Fibroblast of gingiva (primary cell): ENCODE results near the gene FAM168A.

Experiments used
- DNase-seq: peaks from one replicate; pipeline ENCODE4 v3.0.0-alpha.2; 2011; ENCODE audit warnings: low read depth

FAM168A gene

GRCh38 chr11:73555615-73556014, 42.3 kb downstream of the FAM168A start:
- no peak for DNase-seq

DNA sequence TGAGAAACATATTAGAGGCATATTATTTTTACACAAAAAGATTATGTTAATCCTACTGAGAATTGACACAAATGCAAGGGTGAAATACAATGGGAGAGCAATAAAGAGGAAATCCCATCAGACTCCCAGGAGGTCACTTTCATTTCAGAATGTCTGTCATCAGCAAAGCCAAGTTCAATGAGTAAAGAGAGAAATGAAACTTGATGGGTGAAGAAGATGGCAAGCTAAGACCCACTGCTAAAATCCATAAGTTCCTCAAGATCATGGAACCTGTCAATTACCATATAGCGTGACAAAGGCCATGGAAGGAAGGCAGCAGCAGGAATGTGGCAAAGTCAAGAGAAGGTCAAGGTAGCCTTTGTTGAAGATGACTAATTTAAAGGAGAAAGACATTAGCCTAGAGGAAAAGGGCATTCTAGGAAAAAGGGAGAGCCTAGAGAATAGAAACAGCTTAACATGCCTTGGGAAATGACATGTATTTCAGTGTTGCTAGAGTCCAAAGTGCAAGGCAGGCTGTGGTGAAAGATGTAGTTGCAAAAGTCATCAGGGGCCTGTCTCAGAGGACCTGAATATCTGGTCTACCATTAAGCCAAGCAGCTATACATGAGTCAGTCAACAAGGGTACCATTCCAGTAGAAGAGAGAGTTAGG, 43.1 kb downstream of the FAM168A start:
- no peak for DNase-seq

DNA sequence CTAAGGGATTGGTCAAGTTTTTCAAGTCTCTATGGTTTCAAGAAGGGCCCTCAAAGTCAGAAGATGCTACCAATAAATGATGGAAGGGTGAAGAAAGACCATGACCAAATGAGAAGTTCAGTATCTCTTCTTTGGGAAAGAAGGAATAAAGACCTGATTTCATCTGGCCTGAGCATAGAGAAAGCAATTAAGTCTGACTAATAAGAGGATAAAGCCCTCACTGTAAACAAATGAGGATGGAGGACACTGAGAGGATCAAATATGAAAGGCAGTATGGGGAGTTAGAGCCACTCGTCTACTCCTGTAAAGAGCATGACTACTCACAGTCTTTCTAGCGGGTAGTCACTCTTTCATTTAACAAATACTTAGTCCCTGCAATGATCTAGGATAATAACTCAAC, 44.6 kb downstream of the FAM168A start:
- no peak for DNase-seq

GRCh38 chr11:73551677-73552076, 46.2 kb downstream of the FAM168A start:
- DNase-seq = no peak

DNA sequence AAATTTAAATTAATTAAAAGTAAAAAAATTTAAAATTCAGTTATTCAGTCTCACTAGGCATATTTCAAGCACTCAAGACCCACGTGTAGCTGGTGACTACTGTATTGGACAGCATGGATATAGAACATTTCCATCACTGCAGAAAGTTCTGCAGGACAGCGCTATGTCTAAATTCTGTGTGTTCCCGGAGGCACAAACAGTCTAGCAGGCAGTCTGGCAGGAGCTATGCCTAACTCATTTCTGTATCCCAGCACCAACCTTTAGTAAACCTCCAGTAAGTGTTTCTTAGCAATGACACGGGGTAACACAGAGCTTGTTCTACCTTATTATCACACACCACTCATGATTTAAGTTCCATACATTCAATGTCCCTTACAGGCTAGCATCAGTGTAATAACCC, 48.5 kb downstream of the FAM168A start:
- no peak for DNase-seq

GRCh38 chr11:73547706-73548595, 50.0 kb downstream of the FAM168A start:
- peak; percentile 4 for DNase-seq

DNA sequence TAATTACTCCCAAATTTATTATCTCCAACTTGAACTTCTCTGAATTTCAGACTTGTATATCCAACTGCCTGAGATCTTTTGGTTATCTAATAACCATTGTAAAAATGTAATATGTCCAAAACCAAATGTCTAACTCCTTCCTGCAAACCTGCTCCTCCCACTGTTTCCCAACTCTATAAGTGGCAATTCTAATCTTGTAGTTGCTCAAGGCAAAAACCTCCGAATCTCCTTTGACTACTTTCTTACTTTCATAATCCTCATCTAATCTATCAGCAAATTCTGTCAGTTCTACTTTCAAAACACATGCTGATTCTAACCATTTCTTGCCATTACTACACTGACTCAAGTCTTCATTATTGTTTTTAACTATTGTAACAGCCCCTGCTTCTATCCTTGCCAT, 55.7 kb downstream of the FAM168A start:
- DNase-seq = no peak

- DNase-seq = no peak
Measured at GRCh38 chr11:73539506-73540084, 58.3 kb downstream of the FAM168A start.

DNA sequence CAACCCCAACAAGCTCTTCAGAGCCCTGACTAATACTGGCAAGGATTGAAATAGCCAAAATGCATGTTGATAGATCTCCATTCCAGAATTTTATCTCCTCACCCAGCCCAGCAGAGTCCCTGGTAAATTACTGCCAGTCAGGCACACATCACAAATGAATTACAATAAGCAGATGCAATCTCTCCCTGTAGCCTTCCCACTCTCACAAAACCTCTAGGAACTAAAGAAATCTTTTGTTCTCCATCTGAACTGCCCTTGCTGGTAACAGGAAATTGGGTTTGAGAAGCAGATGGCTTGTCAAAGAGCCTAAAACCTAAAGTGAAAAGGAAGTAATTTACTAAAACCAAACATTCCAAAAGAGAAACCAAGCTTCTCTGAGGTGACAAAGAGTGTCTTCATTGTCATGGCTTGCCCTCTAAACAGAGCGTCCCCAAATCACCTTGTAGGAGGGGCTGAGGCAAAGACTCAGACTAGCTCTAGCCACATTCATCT, 59.5 kb downstream of the FAM168A start:
- DNase-seq = no peak

DNA sequence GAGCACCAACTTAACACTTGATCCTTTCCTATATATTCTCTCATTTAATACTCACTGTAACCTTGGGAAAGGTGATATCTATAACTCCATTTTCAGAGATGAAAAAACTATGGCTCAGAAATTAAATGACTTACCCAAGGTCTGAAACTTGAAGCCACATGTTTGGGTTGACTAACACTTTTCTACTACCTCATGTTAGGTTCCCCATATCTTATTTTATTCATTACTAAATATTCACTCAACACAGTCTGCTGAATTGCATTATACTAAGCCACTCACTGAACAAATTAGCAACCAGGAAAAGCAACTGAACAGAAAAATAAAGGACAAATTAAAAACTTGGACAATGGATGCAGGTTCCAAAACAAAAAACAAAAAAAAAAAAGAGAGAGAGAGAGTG, 59.9 kb downstream of the FAM168A start:
- DNase-seq = no peak

DNA sequence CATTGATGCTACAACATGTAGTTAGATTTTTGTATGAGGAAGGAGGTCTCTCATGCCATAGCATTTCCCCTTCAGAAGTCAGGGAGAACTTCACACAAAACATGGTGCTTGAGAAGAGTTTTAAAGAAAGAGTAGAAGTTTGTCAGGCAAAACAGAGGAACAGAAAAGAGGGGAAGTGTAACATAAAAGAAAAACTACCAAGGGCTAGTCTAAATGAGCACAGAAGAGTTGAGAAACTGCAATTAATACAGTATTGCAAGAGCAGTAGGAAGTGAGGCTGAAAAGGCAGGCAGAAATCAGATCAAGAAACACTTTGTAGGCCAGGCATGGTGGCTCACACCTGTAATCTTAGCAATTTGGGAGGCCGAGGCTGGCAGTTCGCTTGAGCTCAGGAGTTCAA, 61.0 kb downstream of the FAM168A start:
- DNase-seq = no peak

- peak; percentile 11 for DNase-seq
Measured at GRCh38 chr11:73532310-73532709, 65.6 kb downstream of the FAM168A start.

GRCh38 chr11:73531386-73531785, 66.5 kb downstream of the FAM168A start:
- DNase-seq = no peak

DNA sequence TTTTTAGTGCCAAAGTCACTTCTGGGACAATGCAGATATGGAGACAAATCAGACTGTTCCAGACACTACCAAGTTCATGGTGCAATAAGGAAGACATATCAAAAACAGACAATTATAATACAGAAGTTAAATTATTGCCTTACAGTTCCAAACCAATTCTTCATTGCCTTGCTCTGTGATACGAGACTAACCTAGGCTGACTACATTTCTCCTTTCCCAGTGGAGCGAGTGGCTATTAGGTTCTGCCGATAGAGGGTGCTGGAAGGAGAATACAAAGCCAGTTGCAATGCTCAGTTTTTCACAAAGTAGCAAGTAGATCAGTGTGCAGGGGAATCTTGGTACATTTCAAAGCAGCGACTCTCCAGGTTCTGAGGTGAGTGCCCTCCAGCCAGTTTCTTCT, 67.8 kb downstream of the FAM168A start:
- DNase-seq = no peak

DNA sequence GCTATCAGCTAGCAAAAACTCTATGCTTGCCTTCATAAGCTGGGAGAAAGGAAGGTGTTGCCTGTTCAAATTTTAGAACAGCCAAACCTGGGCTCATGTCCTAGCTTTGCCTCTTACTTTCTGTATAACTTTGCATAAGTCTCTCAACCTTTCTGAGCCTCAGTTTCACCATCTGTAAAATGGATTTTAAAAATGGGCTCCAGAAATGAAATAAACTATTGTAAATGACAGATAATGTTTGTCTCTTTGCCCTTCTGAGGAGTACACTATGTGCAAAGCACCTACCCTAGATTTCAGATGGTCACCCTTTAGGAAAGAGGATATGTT, 68.7 kb downstream of the FAM168A start:
- DNase-seq = no peak

- DNase-seq = peak; percentile 7
Measured at GRCh38 chr11:73528483-73529203, 69.3 kb downstream of the FAM168A start.

GRCh38 chr11:73528013-73528412, 69.9 kb downstream of the FAM168A start:
- DNase-seq = no peak

DNA sequence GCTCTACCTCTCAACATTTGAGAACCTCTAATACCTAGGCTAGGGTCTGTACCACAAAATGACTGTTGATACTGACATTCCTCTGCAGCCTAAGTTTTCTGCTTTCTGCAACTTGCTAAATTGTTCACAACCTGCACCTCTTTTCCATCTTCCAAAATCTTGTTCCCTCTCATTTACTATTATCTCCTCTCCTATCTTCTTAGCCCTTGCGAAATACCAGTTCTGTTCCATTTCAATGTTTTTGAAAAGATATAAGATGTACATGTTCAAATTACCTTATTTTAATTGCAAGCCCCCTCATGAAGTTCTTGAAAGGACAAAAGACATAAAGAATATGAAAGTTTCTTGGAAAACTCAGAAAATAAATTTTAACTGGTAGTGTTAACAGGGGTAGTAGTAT, 72.3 kb downstream of the FAM168A start:
- DNase-seq = no peak

DNA sequence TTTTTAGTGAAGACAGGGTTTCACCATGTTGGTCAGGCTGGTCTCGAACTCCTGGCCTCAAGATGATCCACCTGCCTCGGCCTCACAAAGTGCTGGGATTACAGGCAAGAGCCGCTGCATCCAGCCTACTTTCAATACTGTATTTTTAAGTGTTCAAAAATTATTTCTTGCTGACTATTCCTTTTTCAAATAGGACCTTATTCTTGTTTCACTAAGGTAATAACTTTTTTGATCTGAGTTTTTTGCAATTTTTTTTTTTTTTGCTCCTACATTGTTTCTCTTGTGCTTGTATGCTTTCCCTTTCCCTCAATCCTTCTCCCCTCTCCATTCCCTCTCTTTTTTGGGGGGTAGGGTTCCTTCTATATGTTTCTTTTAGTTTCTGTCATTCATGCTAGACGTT, 73.1 kb downstream of the FAM168A start:
- no peak for DNase-seq

GRCh38 chr11:73521621-73522020, 76.3 kb downstream of the FAM168A start:
- DNase-seq = no peak

GRCh38 chr11:73520353-73521061, 77.4 kb downstream of the FAM168A start:
- peak; percentile 18 for DNase-seq

DNA sequence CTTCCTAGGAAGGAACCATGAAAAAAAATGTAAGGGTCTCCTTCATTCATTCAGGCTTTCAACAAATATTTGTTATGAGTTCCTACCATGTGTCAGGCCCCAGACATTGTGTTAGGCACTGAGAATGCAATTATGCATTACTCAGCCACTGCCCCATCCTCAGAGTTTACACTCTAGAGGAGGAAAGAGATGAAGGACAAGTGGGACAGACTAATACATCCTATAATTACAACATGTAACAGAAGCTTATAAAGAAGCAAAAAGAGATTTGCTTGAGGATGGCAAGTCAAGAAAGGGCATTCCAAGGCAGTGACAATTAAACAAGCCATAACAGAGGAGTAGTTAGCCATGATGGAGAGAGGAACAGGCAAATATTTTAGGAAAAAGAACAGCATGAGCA, 78.6 kb downstream of the FAM168A start:
- no peak for DNase-seq
